ENCODE measurements around the gene RSPO4. TPM values are rescaled to one million over a fixed set of nuclear protein-coding genes. Genes with fewer than 3 reads are reported as not detected.

Gene RSPO4
- total and polyA plus RNA-seq, 2 experiments from 2014 or later = 2.8 to 4.5 TPM

DNA sequence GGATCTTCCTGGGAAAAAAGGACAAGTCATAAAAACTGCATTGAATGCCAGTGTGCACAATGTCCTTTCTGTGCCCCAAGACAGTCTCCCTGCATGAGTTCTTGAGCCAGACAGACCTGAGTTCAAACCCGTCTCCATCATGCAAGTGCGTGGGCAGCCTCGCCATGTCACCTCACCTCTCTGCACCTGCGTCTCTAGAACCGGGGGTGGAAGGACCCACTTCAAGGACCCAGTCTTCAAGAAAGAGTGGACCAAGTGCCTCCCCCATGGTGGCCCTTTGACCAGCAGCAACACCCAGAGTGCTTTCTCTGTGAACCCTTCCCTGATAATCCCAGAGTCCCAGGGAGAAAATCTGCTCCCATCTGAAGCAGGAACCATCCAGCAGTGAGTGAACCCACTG, 62.5 kb downstream of the RSPO4 start:
- Histone ChIP-seq H3K4me3 (no peak overlapping the region), H3F3A (replicated peaks; ENCODE audit: low read depth) (no peaks in the 10 kb centered on the region), H3K27me3 (ENCODE audit: insufficient read depth) (no peaks in the 10 kb centered on the region), H3K4me1 (ENCODE audit: insufficient read depth) (peaks cover 20% of the 10 kb centered on the region), H4K20me1 (replicated peaks; ENCODE audit: insufficient read depth) (no peaks in the 10 kb centered on the region), H3K27ac (ENCODE audit: low read depth) (no peak overlapping the region), H3K79me2 (replicated peaks; ENCODE audit: insufficient read depth) (no peaks in the 10 kb centered on the region), H3K4me2 (no peak overlapping the region), H2AFZ (no peak overlapping the region), H3K36me3 (ENCODE audit: insufficient read depth) (no peaks in the 10 kb centered on the region), H3K9me2 (ENCODE audit: insufficient read depth) (no peaks in the 10 kb centered on the region)
- ATAC-seq (no peak), DNase-seq (ENCODE audit: low spot score) (no peak)
- Mint-ChIP-seq H3K4me1 (peaks cover 15% of the 10 kb centered on the region), H3K36me3 (ENCODE audit: low read depth) (no peaks in the 10 kb centered on the region), H3K27ac (no peak overlapping the region), H3K9me3 (no peaks in the 10 kb centered on the region; the same call in 2 of the 3 replicates), H3K27me3 (ENCODE audit: insufficient read depth, low read depth, poor library complexity) (peaks cover 2% of the 10 kb centered on the region), H3K4me3 (no peak overlapping the region)
- TF ChIP-seq STAT1 (IDR thresholded peaks at IDR 0.05; ENCODE audit: unreplicated experiment) = no peak
- no peak for TF ChIP-seq CREB1 (CRISPR knock-in tag; IDR thresholded peaks at IDR 0.05; ENCODE audit: low read depth)
- TF ChIP-seq, protein P1, sequence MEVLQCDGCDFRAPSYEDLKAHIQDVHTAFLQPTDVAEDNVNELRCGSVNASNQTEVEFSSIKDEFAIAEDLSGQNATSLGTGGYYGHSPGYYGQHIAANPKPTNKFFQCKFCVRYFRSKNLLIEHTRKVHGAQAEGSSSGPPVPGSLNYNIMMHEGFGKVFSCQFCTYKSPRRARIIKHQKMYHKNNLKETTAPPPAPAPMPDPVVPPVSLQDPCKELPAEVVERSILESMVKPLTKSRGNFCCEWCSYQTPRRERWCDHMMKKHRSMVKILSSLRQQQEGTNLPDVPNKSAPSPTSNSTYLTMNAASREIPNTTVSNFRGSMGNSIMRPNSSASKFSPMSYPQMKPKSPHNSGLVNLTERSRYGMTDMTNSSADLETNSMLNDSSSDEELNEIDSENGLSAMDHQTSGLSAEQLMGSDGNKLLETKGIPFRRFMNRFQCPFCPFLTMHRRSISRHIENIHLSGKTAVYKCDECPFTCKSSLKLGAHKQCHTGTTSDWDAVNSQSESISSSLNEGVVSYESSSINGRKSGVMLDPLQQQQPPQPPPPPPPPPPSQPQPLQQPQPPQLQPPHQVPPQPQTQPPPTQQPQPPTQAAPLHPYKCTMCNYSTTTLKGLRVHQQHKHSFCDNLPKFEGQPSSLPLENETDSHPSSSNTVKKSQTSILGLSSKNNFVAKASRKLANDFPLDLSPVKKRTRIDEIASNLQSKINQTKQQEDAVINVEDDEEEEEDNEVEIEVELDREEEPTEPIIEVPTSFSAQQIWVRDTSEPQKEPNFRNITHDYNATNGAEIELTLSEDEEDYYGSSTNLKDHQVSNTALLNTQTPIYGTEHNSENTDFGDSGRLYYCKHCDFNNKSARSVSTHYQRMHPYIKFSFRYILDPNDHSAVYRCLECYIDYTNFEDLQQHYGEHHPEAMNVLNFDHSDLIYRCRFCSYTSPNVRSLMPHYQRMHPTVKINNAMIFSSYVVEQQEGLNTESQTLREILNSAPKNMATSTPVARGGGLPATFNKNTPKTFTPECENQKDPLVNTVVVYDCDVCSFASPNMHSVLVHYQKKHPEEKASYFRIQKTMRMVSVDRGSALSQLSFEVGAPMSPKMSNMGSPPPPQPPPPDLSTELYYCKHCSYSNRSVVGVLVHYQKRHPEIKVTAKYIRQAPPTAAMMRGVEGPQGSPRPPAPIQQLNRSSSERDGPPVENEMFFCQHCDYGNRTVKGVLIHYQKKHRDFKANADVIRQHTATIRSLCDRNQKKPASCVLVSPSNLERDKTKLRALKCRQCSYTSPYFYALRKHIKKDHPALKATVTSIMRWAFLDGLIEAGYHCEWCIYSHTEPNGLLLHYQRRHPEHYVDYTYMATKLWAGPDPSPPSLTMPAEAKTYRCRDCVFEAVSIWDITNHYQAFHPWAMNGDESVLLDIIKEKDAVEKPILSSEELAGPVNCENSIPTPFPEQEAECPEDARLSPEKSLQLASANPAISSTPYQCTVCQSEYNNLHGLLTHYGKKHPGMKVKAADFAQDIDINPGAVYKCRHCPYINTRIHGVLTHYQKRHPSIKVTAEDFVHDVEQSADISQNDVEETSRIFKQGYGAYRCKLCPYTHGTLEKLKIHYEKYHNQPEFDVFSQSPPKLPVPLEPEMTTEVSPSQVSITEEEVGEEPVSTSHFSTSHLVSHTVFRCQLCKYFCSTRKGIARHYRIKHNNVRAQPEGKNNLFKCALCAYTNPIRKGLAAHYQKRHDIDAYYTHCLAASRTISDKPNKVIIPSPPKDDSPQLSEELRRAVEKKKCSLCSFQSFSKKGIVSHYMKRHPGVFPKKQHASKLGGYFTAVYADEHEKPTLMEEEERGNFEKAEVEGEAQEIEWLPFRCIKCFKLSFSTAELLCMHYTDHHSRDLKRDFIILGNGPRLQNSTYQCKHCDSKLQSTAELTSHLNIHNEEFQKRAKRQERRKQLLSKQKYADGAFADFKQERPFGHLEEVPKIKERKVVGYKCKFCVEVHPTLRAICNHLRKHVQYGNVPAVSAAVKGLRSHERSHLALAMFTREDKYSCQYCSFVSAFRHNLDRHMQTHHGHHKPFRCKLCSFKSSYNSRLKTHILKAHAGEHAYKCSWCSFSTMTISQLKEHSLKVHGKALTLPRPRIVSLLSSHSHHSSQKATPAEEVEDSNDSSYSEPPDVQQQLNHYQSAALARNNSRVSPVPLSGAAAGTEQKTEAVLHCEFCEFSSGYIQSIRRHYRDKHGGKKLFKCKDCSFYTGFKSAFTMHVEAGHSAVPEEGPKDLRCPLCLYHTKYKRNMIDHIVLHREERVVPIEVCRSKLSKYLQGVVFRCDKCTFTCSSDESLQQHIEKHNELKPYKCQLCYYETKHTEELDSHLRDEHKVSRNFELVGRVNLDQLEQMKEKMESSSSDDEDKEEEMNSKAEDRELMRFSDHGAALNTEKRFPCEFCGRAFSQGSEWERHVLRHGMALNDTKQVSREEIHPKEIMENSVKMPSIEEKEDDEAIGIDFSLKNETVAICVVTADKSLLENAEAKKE (CRISPR knock-in tag; IDR thresholded peaks at IDR 0.05) = no peak
- no peak for TF ChIP-seq ZNF114 (CRISPR knock-in tag; IDR thresholded peaks at IDR 0.05)
- TF ChIP-seq JUNB (IDR thresholded peaks at IDR 0.05; ENCODE audit: unreplicated experiment) = no peak
- TF ChIP-seq, protein P2, sequence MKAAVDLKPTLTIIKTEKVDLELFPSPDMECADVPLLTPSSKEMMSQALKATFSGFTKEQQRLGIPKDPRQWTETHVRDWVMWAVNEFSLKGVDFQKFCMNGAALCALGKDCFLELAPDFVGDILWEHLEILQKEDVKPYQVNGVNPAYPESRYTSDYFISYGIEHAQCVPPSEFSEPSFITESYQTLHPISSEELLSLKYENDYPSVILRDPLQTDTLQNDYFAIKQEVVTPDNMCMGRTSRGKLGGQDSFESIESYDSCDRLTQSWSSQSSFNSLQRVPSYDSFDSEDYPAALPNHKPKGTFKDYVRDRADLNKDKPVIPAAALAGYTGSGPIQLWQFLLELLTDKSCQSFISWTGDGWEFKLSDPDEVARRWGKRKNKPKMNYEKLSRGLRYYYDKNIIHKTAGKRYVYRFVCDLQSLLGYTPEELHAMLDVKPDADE (IDR thresholded peaks at IDR 0.05) = no peak
- TF ChIP-seq EZH2phosphoT487 (IDR thresholded peaks at IDR 0.05; ENCODE audit: unreplicated experiment) = no peak
- TF ChIP-seq, protein P3, sequence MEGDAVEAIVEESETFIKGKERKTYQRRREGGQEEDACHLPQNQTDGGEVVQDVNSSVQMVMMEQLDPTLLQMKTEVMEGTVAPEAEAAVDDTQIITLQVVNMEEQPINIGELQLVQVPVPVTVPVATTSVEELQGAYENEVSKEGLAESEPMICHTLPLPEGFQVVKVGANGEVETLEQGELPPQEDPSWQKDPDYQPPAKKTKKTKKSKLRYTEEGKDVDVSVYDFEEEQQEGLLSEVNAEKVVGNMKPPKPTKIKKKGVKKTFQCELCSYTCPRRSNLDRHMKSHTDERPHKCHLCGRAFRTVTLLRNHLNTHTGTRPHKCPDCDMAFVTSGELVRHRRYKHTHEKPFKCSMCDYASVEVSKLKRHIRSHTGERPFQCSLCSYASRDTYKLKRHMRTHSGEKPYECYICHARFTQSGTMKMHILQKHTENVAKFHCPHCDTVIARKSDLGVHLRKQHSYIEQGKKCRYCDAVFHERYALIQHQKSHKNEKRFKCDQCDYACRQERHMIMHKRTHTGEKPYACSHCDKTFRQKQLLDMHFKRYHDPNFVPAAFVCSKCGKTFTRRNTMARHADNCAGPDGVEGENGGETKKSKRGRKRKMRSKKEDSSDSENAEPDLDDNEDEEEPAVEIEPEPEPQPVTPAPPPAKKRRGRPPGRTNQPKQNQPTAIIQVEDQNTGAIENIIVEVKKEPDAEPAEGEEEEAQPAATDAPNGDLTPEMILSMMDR (conservative IDR thresholded peaks at IDR 0.05; ENCODE audit: low read depth in 2 of 2) = no peak
- TF ChIP-seq EZH2 (IDR thresholded peaks at IDR 0.05; ENCODE audit: low read depth, unreplicated experiment) = no peak
- no peak for TF ChIP-seq POLR2AphosphoS5 (IDR thresholded peaks at IDR 0.05; ENCODE audit: low read depth)
- TF ChIP-seq ZNF331 (CRISPR knock-in tag; IDR thresholded peaks at IDR 0.05; ENCODE audit: low read depth) = no peak
- TF ChIP-seq NANOG (IDR thresholded peaks at IDR 0.05; ENCODE audit: borderline replicate concordance) = no peak
- TF ChIP-seq, protein P4, sequence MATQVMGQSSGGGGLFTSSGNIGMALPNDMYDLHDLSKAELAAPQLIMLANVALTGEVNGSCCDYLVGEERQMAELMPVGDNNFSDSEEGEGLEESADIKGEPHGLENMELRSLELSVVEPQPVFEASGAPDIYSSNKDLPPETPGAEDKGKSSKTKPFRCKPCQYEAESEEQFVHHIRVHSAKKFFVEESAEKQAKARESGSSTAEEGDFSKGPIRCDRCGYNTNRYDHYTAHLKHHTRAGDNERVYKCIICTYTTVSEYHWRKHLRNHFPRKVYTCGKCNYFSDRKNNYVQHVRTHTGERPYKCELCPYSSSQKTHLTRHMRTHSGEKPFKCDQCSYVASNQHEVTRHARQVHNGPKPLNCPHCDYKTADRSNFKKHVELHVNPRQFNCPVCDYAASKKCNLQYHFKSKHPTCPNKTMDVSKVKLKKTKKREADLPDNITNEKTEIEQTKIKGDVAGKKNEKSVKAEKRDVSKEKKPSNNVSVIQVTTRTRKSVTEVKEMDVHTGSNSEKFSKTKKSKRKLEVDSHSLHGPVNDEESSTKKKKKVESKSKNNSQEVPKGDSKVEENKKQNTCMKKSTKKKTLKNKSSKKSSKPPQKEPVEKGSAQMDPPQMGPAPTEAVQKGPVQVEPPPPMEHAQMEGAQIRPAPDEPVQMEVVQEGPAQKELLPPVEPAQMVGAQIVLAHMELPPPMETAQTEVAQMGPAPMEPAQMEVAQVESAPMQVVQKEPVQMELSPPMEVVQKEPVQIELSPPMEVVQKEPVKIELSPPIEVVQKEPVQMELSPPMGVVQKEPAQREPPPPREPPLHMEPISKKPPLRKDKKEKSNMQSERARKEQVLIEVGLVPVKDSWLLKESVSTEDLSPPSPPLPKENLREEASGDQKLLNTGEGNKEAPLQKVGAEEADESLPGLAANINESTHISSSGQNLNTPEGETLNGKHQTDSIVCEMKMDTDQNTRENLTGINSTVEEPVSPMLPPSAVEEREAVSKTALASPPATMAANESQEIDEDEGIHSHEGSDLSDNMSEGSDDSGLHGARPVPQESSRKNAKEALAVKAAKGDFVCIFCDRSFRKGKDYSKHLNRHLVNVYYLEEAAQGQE (IDR thresholded peaks at IDR 0.05; ENCODE audit: unreplicated experiment) = no peak

All from GM23338 (cell line).